Activated naive CD8-positive, alpha-beta T cell treated with anti-CD3 and anti-CD28 coated beads for 36 hours (primary cell): ENCODE measurements around the gene MPRIP. TPM values are rescaled to one million over a fixed set of nuclear protein-coding genes. Genes with fewer than 3 reads are reported as not detected.

Experiments
- DNase-seq: peaks from one replicate; pipeline ENCODE4 v3.0.0; 2021
- H3K27ac Mint-ChIP-seq: one replicate; pipeline ENCODE4 v1.8.0; 2022; ENCODE audit warnings: mild to moderate bottlenecking, moderate library complexity, mixed read lengths
- H3K27me3 Mint-ChIP-seq: one replicate; pipeline ENCODE4 v1.8.0; 2022; ENCODE audit warnings: mild to moderate bottlenecking, mixed read lengths
- H3K36me3 Mint-ChIP-seq: one replicate; pipeline ENCODE4 v1.8.0; 2021; ENCODE audit warnings: mild to moderate bottlenecking, mixed read lengths
- H3K4me1 Mint-ChIP-seq: one replicate; pipeline ENCODE4 v1.8.0; 2021; ENCODE audit warnings: mixed read lengths
- H3K4me3 Mint-ChIP-seq: one replicate; pipeline ENCODE4 v1.8.0; 2022; ENCODE audit warnings: mild to moderate bottlenecking, moderate library complexity, mixed read lengths
- H3K9me3 Mint-ChIP-seq: one replicate; pipeline ENCODE4 v1.8.0; 2022; ENCODE audit warnings: mixed read lengths
- total RNA-seq, 2 experiments: library from RNA; stranded (reverse); gene quantifications; one replicate each; pipeline ENCODE4 v1.2.3, GENCODE V29; 2021

MPRIP gene
- total RNA-seq, 2 experiments from 2014 or later, result 130 to 143 TPM

DNA sequence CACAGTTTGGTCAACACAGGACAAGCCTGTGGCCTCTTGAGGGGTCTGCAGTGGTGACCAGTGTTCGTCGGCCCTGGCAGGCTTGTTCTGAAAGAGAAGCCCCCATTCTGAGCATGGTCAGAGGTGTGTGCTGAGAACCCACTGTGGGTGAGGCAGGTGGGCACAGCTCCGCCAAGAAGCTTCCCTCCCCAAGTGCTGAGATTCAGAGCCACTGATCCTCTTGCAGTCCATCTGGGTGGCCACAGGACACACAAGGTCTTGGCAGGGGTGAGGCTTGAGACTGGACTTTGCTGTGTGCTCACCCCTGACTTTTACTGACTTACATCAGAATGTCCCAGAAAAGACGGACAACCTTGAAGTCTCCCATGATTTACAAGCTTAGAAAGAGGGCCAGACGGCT is 18.7 kb downstream of the MPRIP start:
- DNase-seq, result no peak
- H3K36me3 Mint-ChIP-seq, result peaks cover 2% of the 10 kb centered on the region
- H3K27ac Mint-ChIP-seq, result peak overlapping the region; percentile 11

DNA sequence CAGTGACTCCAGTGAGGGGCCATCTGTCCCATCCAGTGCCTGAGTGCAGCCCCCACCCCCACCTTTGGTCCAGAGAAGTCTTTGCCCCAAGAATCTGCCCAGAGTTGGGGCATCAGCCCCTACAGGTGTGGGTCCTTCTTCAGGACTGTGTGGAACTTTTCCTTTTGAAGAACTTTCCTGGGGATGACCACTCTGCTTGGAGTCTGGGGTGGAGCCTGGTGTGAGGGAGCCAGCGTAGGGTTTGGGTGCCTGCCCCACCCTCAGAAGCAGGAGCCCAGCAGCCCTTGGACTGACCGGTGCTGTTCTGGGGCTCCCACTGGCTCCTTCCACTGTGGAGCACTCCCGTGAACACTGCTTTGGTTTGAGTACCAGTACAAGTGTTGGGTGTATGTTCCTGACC is 19.3 kb downstream of the MPRIP start:
- Mint-ChIP-seq H3K27me3 (no peaks in the 10 kb centered on the region), H3K36me3 (peaks cover 2% of the 10 kb centered on the region), H3K9me3 (no peaks in the 10 kb centered on the region), H3K4me1 (peaks cover 29% of the 10 kb centered on the region), H3K27ac (no peak overlapping the region), H3K4me3 (no peak overlapping the region)
- DNase-seq, result no peak

More for the DNA sequence above, 18.7 kb downstream of the MPRIP start:
- Mint-ChIP-seq H3K9me3 (no peaks in the 10 kb centered on the region), H3K4me3 (no peak overlapping the region), H3K4me1 (peaks cover 26% of the 10 kb centered on the region), H3K27me3 (no peaks in the 10 kb centered on the region)

DNA sequence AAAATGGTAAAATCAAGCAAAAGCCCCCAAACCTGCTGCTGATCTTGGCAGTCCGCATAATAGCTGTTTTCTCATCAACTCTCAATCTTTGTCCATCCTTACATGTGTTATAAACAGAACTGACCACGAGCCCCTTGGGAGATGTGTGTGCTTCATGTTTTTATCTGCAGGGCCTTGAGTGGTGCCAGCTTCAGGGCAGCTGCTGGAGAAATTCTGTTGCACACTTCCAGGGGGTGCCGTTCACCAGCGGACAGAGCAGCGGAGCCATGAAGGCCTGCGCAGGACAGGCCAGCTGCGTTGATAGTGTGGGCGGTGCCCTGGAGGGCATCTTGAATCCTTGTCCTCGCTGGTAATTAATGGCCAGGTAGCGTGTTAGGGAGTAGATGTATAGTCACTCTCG is 20.1 kb downstream of the MPRIP start:
- DNase-seq, result no peak
- Mint-ChIP-seq H3K36me3 (peaks cover 2% of the 10 kb centered on the region), H3K9me3 (no peaks in the 10 kb centered on the region), H3K27ac (no peak overlapping the region), H3K4me3 (no peak overlapping the region), H3K4me1 (peaks cover 35% of the 10 kb centered on the region), H3K27me3 (no peaks in the 10 kb centered on the region)

- Mint-ChIP-seq H3K36me3 (peaks cover 2% of the 10 kb centered on the region), H3K9me3 (no peaks in the 10 kb centered on the region), H3K27me3 (no peaks in the 10 kb centered on the region), H3K27ac (no peak overlapping the region), H3K4me1 (peaks cover 36% of the 10 kb centered on the region), H3K4me3 (no peak overlapping the region)
- no peak for DNase-seq
Observed at GRCh38 chr17:17062866-17063265, 20.6 kb downstream of the MPRIP start.

DNA sequence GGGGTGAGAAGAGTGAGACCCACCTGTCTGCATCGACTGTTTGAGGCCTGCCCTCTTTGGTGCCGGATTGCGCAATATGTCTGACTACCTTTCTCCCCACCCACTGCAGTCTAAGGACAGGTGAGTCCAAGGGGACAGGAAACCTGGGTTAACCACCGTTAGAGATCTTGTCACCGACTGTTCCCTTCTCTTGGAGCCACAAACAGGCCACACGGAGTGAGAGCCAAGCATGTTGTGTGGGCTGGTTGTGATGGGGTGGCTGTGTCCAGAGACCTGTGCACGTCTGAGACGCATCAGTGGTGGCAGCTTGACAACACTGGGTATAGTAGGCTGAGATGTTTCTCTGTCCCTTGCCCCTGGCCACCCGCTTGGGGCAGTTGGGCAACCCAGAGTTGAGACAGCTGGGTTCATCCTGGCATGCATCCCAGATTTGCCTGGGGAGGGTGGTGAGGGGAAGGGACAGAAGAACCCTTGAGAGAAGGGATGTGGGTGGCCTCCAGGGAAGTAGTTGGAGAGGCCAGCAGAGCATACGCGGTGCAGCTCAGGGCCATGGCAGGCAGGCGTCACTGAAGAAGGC is 21.4 kb downstream of the MPRIP start:
- no peak for DNase-seq
- Mint-ChIP-seq H3K4me1 (peaks cover 36% of the 10 kb centered on the region), H3K4me3 (no peak overlapping the region), H3K27me3 (no peaks in the 10 kb centered on the region), H3K9me3 (no peaks in the 10 kb centered on the region), H3K27ac (no peak overlapping the region), H3K36me3 (peaks cover 2% of the 10 kb centered on the region)

DNA sequence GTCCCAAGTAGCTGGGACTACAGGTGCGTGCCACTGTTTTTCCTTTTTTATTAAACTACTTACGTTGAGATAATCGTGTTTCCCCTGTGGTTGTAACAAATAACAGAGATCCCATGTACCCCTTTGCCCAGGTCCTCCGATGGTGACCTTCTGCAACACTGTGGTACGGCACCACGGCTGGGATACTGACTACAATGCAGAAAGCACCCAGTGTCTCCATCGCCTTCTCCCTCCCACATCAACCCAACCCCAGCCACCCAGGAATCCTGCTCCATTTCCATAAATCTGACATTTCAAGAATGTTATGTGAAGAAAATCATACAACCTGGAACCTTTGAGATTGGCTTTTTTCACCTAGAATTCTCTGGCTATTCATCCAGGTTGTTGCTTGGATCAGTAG is 22.1 kb downstream of the MPRIP start:
- H3K27me3 Mint-ChIP-seq, result no peaks in the 10 kb centered on the region
- peaks cover 36% of the 10 kb centered on the region for H3K4me1 Mint-ChIP-seq
- no peak for DNase-seq
- H3K27ac Mint-ChIP-seq, result no peak overlapping the region
- no peaks in the 10 kb centered on the region for H3K9me3 Mint-ChIP-seq
- H3K4me3 Mint-ChIP-seq, result no peak overlapping the region
- H3K36me3 Mint-ChIP-seq, result peaks cover 3% of the 10 kb centered on the region

DNA sequence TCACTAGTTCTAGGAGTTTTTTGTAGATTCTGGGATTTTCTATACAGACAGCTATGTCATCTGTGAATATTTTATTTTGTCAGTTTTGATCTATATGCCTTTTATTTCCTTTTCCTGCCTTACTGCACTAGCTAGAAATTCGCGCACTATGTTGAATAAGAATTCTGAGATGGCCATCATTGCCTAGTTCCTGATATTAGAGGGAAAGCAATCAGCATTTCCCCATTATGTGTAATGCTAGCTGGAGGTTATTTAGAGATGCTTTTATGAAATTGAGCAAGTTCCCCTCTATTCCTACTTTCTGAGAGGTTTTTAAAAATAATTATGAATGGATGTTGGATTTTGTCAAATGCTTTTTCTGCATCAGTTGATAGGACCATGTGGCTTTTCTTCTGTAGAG is 23.8 kb downstream of the MPRIP start:
- no peak overlapping the region for H3K4me3 Mint-ChIP-seq
- H3K4me1 Mint-ChIP-seq, result peaks cover 43% of the 10 kb centered on the region
- H3K27ac Mint-ChIP-seq, result no peak overlapping the region
- no peaks in the 10 kb centered on the region for H3K27me3 Mint-ChIP-seq
- peaks cover 4% of the 10 kb centered on the region for H3K9me3 Mint-ChIP-seq
- H3K36me3 Mint-ChIP-seq, result peaks cover 16% of the 10 kb centered on the region
- no peak for DNase-seq

- H3K9me3 Mint-ChIP-seq, result peaks cover 4% of the 10 kb centered on the region
- DNase-seq, result no peak
- H3K4me1 Mint-ChIP-seq, result peaks cover 46% of the 10 kb centered on the region
- no peaks in the 10 kb centered on the region for H3K27me3 Mint-ChIP-seq
- H3K4me3 Mint-ChIP-seq, result no peak overlapping the region
- H3K36me3 Mint-ChIP-seq, result peaks cover 21% of the 10 kb centered on the region
- peak overlapping the region; percentile 79 for H3K27ac Mint-ChIP-seq
Observed at GRCh38 chr17:17067257-17067656, 25.0 kb downstream of the MPRIP start.

GRCh38 chr17:17069849-17070248 is 27.6 kb downstream of the MPRIP start:
- Mint-ChIP-seq H3K4me1 (peaks cover 52% of the 10 kb centered on the region), H3K27ac (no peak overlapping the region), H3K9me3 (peaks cover 4% of the 10 kb centered on the region), H3K36me3 (peaks cover 25% of the 10 kb centered on the region), H3K4me3 (no peak overlapping the region), H3K27me3 (no peaks in the 10 kb centered on the region)
- DNase-seq, result no peak

DNA sequence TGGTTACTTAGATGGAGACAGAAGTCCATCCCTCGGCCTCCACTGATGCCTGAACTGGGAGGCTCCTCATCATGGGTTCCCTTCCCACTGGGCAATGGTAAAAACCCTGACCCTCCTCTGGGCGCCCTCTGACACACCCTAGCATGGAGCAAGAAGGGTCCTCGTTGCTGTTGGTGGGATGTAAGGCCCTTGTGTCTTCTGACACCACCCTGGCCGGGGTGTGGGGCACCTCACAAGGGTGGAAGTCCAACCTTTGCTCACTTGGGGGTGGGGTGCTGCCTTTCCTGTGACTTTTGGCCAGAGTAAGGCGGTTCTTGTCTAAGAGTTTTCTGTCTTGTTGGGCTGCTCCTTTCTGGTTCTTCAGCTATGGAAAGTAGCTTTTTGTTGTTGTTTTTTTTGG is 28.7 kb downstream of the MPRIP start:
- H3K4me3 Mint-ChIP-seq, result no peak overlapping the region
- peaks cover 25% of the 10 kb centered on the region for H3K36me3 Mint-ChIP-seq
- DNase-seq, result no peak
- H3K4me1 Mint-ChIP-seq, result peaks cover 55% of the 10 kb centered on the region
- H3K27me3 Mint-ChIP-seq, result no peaks in the 10 kb centered on the region
- H3K27ac Mint-ChIP-seq, result no peak overlapping the region
- H3K9me3 Mint-ChIP-seq, result peaks cover 4% of the 10 kb centered on the region

DNA sequence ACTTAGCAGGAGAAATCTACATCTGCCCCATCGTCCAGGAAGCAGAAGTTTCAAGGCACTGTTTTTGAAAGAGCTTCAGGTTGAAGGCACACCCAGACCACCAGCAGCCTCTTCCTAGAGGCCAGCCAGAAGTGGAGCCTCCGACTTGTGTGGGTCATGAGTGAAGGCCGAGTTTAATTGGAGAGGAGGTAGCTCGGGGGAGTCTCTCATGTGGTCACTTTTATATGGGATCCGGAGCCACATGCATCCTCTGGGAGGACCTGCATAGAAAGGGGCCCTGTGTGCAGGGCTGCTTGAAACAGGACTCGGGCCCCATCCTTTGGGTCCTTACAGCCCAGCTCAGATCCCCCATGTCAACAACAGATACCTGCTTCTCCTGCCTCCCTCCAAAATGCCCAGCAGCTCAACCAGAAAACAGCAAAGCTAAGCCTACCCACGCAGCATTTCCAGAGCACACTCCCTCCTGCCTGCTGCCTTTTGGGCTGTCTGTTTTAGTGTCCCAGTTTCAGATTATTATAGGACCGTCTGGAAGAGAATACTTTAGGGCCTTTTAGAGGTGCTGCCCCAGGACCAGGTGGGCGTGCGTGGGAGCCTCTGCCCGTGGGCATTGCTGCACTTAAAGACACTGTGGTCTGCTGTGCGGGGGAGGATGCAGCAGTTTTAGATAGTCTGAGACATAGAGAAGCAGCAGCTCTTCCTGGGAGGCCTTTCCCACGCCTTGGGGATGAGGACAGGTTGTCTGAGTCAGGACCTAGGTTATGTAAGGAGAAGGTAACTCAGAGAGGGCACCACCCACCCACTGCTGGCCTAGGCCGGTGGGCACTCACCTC is 29.5 kb downstream of the MPRIP start:
- Mint-ChIP-seq H3K36me3 (peaks cover 25% of the 10 kb centered on the region), H3K9me3 (peaks cover 4% of the 10 kb centered on the region), H3K27me3 (no peaks in the 10 kb centered on the region), H3K4me3 (no peak overlapping the region), H3K27ac (no peak overlapping the region), H3K4me1 (peaks cover 52% of the 10 kb centered on the region)
- no peak for DNase-seq

- DNase-seq, result no peak
- no peak overlapping the region for H3K4me3 Mint-ChIP-seq
- no peak overlapping the region for H3K27ac Mint-ChIP-seq
- H3K36me3 Mint-ChIP-seq, result peaks cover 25% of the 10 kb centered on the region
- H3K9me3 Mint-ChIP-seq, result peaks cover 4% of the 10 kb centered on the region
- no peaks in the 10 kb centered on the region for H3K27me3 Mint-ChIP-seq
- H3K4me1 Mint-ChIP-seq, result peaks cover 45% of the 10 kb centered on the region
Observed at GRCh38 chr17:17072546-17072945, 30.3 kb downstream of the MPRIP start.

DNA sequence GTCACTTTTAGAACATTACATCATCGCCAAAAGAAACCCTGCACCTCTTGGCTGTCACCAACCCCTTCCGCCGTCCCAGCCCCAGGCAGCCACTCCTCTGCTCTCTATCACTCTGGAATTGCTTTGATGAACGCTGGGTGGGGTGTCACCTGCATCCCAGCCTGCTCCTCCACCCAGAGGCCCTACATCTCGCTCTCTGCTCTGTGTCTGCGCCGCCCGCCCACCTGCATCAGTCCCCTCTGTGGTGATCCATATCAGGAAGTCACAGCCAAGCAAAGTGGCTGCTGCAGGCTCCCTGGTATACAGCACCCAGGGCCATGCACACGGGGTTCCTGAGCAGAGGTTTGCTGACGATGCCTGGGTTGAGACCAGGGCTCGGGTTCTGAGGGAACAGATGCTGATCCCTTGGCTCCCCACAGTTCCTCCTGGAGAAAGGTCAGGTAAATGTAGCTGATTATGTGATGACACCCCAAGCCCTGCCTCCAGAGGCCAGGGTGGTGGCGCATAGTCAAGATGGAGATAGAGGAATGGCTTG is 30.8 kb downstream of the MPRIP start:
- Mint-ChIP-seq H3K4me1 (peaks cover 45% of the 10 kb centered on the region), H3K36me3 (peaks cover 25% of the 10 kb centered on the region), H3K27ac (no peak overlapping the region), H3K27me3 (no peaks in the 10 kb centered on the region), H3K4me3 (no peak overlapping the region), H3K9me3 (peaks cover 4% of the 10 kb centered on the region)
- DNase-seq, result no peak

GRCh38 chr17:17073581-17074403 is 31.5 kb downstream of the MPRIP start:
- Mint-ChIP-seq H3K27me3 (no peaks in the 10 kb centered on the region), H3K27ac (no peak overlapping the region)

More at GRCh38 chr17:17073581-17074403, 31.5 kb downstream of the MPRIP start:
- Mint-ChIP-seq H3K36me3 (peaks cover 24% of the 10 kb centered on the region), H3K4me3 (no peak overlapping the region), H3K4me1 (peaks cover 46% of the 10 kb centered on the region), H3K9me3 (peaks cover 4% of the 10 kb centered on the region)
- DNase-seq, result no peak
